Activated CD4-positive, alpha-beta T cell treated with anti-CD3 and anti-CD28 coated beads for 36 hours (primary cell): ENCODE results near the gene ALDH5A1. TPM values are rescaled to one million over a fixed set of nuclear protein-coding genes. Genes with fewer than 3 reads are reported as not detected.
A peak's percentile ranks its signal among the peaks of the same experiment; 100 is the strongest.

Experiments
- ATAC-seq: fragments of 200-7000 bp; cut with Tn5 transposase; one replicate; pipeline ENCODE4 v1.10.0; 2021; ENCODE audit warnings: mild to moderate bottlenecking, moderate library complexity
- CTCF ChIA-PET: fragments of 350-600 bp; sonication (Branson Sonifier 250); formaldehyde crosslinking; loops from one replicate; lab custom pipeline; 2021; ENCODE audit warnings: antibody characterized with exemption; lab: Charles Lee
- POLR2A ChIA-PET: fragments of 350-600 bp; sonication (Branson Sonifier 250); formaldehyde crosslinking; loops from one replicate; lab custom pipeline; 2021; ENCODE audit warnings: antibody characterized with exemption, inconsistent platforms; lab: Charles Lee
- DNase-seq: peaks from one replicate; pipeline ENCODE4 v3.0.0-alpha.2; 2020
- H3K27ac Mint-ChIP-seq: one replicate; pipeline ENCODE4 v1.8.0; 2021; ENCODE audit warnings: mixed read lengths
- H3K27me3 Mint-ChIP-seq: one replicate; pipeline ENCODE4 v1.8.0; 2021; ENCODE audit warnings: mixed read lengths
- H3K36me3 Mint-ChIP-seq: one replicate; pipeline ENCODE4 v1.8.0; 2021; ENCODE audit warnings: low read depth, mixed read lengths
- H3K4me1 Mint-ChIP-seq: one replicate; pipeline ENCODE4 v1.8.0; 2021; ENCODE audit warnings: mixed read lengths
- H3K4me3 Mint-ChIP-seq: one replicate; pipeline ENCODE4 v1.8.0; 2021; ENCODE audit warnings: mild to moderate bottlenecking, moderate library complexity, mixed read lengths
- H3K9me3 Mint-ChIP-seq: one replicate; pipeline ENCODE4 v1.8.0; 2021; ENCODE audit warnings: low read depth, mixed read lengths
- intact Hi-C, 2 experiments: fragments of 100-400 bp; cut with DNase I in 1 of 2; cut with micrococcal nuclease in 1 of 2; formaldehyde crosslinking; loops; one replicate each; pipeline versions ENCODE4 v1.14.2 to v1.15.1; 2022 to 2024; cut with DNase I, micrococcal nuclease
- total RNA-seq, 2 experiments: library from RNA; stranded (reverse); gene quantifications; one replicate each; pipeline ENCODE4 v1.2.3, GENCODE V29; 2021

The ALDH5A1 gene
- total RNA-seq, 2 experiments from 2014 or later, result 16.5 to 18.8 TPM

DNA sequence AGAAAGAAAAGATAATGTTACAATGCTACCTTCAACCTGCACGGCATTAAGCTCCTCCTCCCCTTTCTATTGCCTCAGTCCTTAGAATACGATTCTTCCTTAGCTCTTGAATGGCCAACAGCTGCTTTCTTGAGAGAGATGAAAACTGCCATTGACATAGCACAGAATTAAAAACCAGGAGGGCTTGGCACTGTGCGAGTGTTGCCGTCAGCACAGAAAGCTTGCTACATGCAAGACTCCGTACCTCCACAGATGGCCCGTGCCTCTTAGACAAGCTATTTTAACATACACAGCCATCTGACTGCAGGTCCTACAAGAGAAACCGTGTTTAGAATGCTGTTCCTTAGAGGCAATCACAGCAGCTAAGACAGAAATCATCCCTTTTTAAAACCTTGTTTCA is 51.7 kb downstream of the ALDH5A1 start:
- POLR2A ChIA-PET, result no interaction called here
- intact Hi-C loops, result loop anchor here in 1 of 2 experiments (10.0 kb wide), 1 partner anchor 262 kb away; no protein-coding TSS in a partner anchor
- CTCF ChIA-PET, result interaction anchor here (0.7 to 1.5 kb wide), 11 partner anchors 11 to 535 kb away, joined by 3 to 8 read pairs (median 3); no protein-coding TSS in a partner anchor

DNA sequence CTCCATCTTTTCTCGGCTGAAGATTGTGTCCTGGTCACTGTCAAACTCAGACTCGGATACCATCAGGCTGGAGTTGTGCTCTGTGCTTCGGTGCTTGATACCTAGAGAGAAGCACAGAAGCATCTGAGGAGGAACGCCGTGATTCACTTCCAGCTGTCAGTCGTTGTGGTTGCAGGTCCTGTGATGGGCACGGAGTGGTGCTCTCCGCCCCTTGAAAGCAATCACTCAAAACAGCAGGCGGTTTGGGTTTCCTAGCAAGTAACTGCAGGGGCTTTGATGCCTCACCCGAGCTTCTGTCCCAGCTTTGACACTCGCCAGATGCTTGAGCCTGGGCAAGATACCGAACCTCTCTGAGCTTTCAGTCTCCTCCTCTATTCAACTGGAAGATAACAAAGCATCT is 52.5 kb downstream of the ALDH5A1 start:
- POLR2A ChIA-PET, result no interaction called here
- Mint-ChIP-seq H3K36me3 (no peaks in the 10 kb centered on the region), H3K4me3 (no peak overlapping the region), H3K27ac (no peak overlapping the region), H3K9me3 (no peaks in the 10 kb centered on the region), H3K27me3 (peaks cover 2% of the 10 kb centered on the region), H3K4me1 (peaks cover 5% of the 10 kb centered on the region)
- peak; percentile 97 for ATAC-seq
- CTCF ChIA-PET, result interaction anchor here (0.6 to 1.5 kb wide), 16 partner anchors 12 to 225 kb away, joined by 3 to 8 read pairs (median 3); no protein-coding TSS in a partner anchor
- DNase-seq, result peak; percentile 75
- intact Hi-C loops, result loop anchor here (1.0 to 10.0 kb wide), 2 partner anchors 34 to 262 kb away; no protein-coding TSS in a partner anchor

More for the DNA sequence above, 51.7 kb downstream of the ALDH5A1 start:
- Mint-ChIP-seq H3K4me3 (no peak overlapping the region), H3K9me3 (no peaks in the 10 kb centered on the region), H3K27me3 (peaks cover 2% of the 10 kb centered on the region), H3K36me3 (no peaks in the 10 kb centered on the region), H3K27ac (no peak overlapping the region), H3K4me1 (peaks cover 5% of the 10 kb centered on the region)
- no peak for DNase-seq
- no peak for ATAC-seq

DNA sequence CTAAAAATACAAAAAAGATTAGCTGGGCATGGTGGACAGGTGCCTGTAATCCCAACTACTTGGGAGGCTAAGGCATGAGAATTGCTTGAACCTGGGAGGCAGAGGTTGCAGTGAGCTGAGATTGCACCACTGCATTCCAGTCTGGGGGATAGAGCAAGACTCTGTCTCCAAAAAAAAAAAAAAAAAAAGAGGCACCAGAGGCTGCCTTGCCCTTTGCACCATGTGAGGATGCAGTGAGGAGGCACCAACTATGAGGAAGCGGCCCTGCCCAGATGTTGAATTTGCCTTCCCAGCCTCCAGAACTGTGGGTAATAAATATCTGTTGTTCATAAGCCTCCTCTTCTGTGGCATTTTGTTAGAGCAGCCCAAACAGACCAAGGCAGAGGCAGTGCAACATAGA is 54.4 kb downstream of the ALDH5A1 start:
- ATAC-seq (no peak), DNase-seq (no peak)
- Mint-ChIP-seq H3K9me3 (no peaks in the 10 kb centered on the region), H3K36me3 (no peaks in the 10 kb centered on the region), H3K4me1 (peaks cover 5% of the 10 kb centered on the region), H3K27ac (no peak overlapping the region), H3K27me3 (peaks cover 2% of the 10 kb centered on the region), H3K4me3 (no peak overlapping the region)
- ChIA-PET POLR2A (no interaction called here), CTCF (interaction anchor here (1.4 to 1.9 kb wide), 2 partner anchors 32 to 217 kb away, joined by 5 read pairs; no protein-coding TSS in a partner anchor)
- intact Hi-C loops, result loop anchor here in 1 of 2 experiments (10.0 kb wide), 1 partner anchor 264 kb away; no protein-coding TSS in a partner anchor

DNA sequence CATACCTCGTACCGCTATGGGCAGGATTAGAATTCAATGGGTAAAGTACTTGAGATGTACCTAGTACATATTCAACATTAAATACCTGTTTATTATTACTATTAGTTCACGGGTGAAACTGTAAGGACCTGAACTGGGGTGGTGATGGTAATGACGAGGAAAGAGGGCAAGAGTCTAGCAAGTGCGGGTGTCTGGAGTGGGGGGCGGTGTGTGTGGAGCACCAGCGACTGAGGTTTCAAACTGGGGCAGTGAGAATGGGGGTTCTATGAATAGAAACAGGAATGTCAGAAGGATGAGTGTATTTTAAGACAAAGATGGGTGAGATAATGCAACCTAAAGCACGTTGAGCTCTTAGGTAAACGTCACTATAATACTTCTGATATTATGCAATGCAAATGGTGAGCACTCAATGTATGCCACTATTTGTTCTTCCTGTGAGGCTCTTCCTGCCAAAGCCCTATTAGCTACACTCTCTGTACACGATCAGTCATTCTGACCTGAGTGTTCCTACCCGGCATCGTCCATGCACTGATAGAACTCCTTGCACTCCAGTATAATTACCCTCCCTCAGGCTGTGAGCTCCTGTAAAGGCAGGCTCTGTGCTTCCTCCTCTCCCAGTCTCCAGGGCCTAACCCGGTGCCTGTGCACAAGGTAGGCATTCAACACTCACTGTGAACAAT is 55.0 kb downstream of the ALDH5A1 start:
- ChIA-PET CTCF (interaction anchor here (1.4 to 1.9 kb wide), 3 partner anchors 32 to 216 kb away, joined by 3 to 5 read pairs (median 5); no protein-coding TSS in a partner anchor), POLR2A (no interaction called here)
- intact Hi-C loops, result loop anchor here in 1 of 2 experiments (10.0 kb wide), 1 partner anchor 265 kb away; no protein-coding TSS in a partner anchor

DNA sequence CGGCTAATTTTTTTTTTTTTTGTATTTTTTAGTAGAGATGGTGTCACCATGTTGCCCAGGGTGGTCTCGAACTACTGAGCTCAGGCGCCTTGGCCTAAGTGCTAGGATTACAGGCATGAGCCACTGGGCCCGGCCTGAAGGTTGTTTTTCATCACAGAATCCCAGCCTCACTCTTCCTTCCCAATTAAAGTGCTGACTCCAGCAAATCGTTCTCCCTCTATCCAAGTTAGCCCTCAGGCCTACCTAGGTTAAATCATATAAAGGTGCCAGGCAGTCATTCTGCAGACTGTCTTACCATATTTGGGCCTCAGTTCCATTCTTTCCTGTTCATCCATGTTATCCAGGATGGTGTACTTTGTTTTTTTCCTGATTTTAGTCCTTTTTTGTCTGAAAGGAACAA is 56.4 kb downstream of the ALDH5A1 start:
- ChIA-PET POLR2A (no interaction called here), CTCF (interaction anchor here (1.0 to 1.9 kb wide), 5 partner anchors 14 to 83 kb away, joined by 3 to 5 read pairs (median 3); no protein-coding TSS in a partner anchor)
- intact Hi-C loops, result no loop called here
- Mint-ChIP-seq H3K27me3 (peaks cover 2% of the 10 kb centered on the region), H3K27ac (no peak overlapping the region), H3K4me3 (no peak overlapping the region), H3K9me3 (no peaks in the 10 kb centered on the region), H3K36me3 (no peaks in the 10 kb centered on the region), H3K4me1 (peaks cover 5% of the 10 kb centered on the region)
- ATAC-seq (no peak), DNase-seq (no peak)

More for the DNA sequence above, 55.0 kb downstream of the ALDH5A1 start:
- no peak overlapping the region for H3K27ac Mint-ChIP-seq
- no peaks in the 10 kb centered on the region for H3K9me3 Mint-ChIP-seq
- no peaks in the 10 kb centered on the region for H3K36me3 Mint-ChIP-seq
- ATAC-seq (no peak), DNase-seq (no peak)
- peaks cover 2% of the 10 kb centered on the region for H3K27me3 Mint-ChIP-seq
- H3K4me3 Mint-ChIP-seq, result no peak overlapping the region
- peaks cover 5% of the 10 kb centered on the region for H3K4me1 Mint-ChIP-seq

DNA sequence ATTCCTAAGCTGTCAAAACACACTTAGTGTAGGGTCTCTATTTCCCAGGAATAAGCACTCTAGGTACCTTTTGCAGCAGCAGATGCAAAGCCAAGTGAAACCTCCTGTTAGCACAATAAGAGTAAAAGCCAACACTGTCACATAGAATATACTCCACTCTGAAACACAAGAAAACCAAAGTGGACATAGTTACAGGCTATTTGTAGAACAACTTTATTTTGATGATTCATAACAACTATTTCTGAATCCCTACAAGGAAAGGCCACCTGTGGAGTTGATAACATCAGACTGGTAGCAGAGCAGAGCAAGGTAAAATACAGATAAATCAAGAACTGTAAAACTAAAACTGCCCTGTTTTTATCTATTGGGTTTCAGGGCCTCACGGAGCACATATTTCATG is 59.7 kb downstream of the ALDH5A1 start:
- ATAC-seq, result no peak
- Mint-ChIP-seq H3K36me3 (no peaks in the 10 kb centered on the region), H3K4me3 (no peak overlapping the region), H3K27me3 (no peaks in the 10 kb centered on the region), H3K9me3 (no peaks in the 10 kb centered on the region), H3K27ac (no peak overlapping the region), H3K4me1 (no peaks in the 10 kb centered on the region)
- DNase-seq, result no peak
- CTCF ChIA-PET, result interaction anchor here (1.1 to 1.4 kb wide), 3 partner anchors 19 to 91 kb away, joined by 3 to 4 read pairs (median 3); partner anchors contain the start of gene KIAA0319
- intact Hi-C loops, result no loop called here
- POLR2A ChIA-PET, result no interaction called here

DNA sequence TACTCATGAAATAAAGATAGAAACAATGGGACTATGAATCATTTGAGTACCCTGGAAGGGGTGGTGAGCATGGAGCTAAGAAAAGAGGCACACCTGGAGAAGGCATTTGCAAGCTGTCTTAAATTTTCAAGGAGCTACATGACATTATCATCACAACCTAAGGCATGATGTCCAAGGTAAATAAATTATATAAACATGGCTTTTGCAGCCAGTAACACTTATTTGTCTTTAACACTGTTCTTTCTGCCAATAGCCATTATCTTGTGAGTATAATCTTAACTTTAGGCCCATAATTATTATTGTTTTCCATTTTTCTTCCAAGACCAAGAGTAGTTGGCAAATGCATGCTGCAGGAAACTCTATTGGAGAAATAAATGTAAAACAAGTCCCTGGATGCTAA is 63.7 kb downstream of the ALDH5A1 start:
- intact Hi-C loops, result no loop called here
- Mint-ChIP-seq H3K4me3 (no peak overlapping the region), H3K27me3 (no peaks in the 10 kb centered on the region), H3K36me3 (no peaks in the 10 kb centered on the region), H3K27ac (no peak overlapping the region), H3K4me1 (no peaks in the 10 kb centered on the region), H3K9me3 (no peaks in the 10 kb centered on the region)
- ATAC-seq (no peak), DNase-seq (no peak)
- POLR2A ChIA-PET, result no interaction called here
- CTCF ChIA-PET, result interaction anchor here (2.0 kb wide), 1 partner anchor 25 kb away, joined by 4 read pairs; no protein-coding TSS in a partner anchor

DNA sequence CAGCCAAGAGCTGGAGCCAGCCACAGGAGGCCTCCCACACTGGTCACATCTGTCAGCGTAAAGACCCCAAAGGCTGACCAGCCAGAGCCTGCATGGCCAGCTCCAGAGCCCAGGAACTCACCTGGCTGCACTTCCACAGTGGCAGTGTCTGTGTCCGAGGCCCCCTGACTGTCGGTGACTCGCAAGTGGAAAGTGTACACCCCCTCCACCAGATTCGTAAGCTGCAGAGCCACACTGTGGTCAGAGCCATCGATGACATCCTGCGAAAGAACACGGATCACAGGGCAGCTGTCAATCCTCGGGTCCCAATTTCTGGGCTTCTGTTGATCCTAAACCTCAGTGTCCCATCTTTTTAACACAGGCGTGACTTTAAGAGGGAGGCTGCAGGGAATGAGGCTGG is 69.3 kb downstream of the ALDH5A1 start:
- H3K9me3 Mint-ChIP-seq, result no peaks in the 10 kb centered on the region
- CTCF ChIA-PET, result interaction anchor here (0.6 to 1.9 kb wide), 4 partner anchors 15 to 454 kb away, joined by 3 to 5 read pairs (median 4); no protein-coding TSS in a partner anchor

DNA sequence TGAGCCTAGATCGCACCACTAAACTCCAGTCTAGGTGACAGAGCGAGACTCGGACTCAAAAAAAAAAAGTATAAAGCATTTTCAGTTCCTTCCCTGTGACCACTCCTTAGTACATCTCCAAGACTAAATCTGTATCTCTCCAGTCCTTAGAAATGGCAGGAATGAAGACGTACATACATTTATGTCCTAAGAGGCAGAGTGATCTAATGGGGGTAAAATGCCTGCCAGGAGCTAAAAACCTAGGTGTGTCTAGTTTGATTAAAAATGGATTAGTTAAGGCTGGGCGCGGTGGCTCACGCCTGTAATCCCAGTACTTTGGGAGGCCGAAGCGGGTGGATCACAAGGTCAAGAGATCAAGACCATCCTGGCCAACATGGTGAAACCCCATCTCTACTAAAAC is 70.4 kb downstream of the ALDH5A1 start:
- Mint-ChIP-seq H3K4me3 (no peak overlapping the region), H3K4me1 (no peaks in the 10 kb centered on the region), H3K27ac (no peak overlapping the region), H3K36me3 (no peaks in the 10 kb centered on the region), H3K9me3 (no peaks in the 10 kb centered on the region), H3K27me3 (no peaks in the 10 kb centered on the region)
- POLR2A ChIA-PET, result no interaction called here
- intact Hi-C loops, result no loop called here
- no peak for ATAC-seq
- CTCF ChIA-PET, result interaction anchor here (1.0 kb wide), 1 partner anchor 16 kb away, joined by 3 read pairs; no protein-coding TSS in a partner anchor
- no peak for DNase-seq

More for the DNA sequence above, 69.3 kb downstream of the ALDH5A1 start:
- H3K27me3 Mint-ChIP-seq, result no peaks in the 10 kb centered on the region
- POLR2A ChIA-PET, result no interaction called here
- H3K4me1 Mint-ChIP-seq, result no peaks in the 10 kb centered on the region
- no peak overlapping the region for H3K27ac Mint-ChIP-seq
- DNase-seq, result no peak
- intact Hi-C loops, result no loop called here
- no peak for ATAC-seq
- no peak overlapping the region for H3K4me3 Mint-ChIP-seq
- no peaks in the 10 kb centered on the region for H3K36me3 Mint-ChIP-seq

DNA sequence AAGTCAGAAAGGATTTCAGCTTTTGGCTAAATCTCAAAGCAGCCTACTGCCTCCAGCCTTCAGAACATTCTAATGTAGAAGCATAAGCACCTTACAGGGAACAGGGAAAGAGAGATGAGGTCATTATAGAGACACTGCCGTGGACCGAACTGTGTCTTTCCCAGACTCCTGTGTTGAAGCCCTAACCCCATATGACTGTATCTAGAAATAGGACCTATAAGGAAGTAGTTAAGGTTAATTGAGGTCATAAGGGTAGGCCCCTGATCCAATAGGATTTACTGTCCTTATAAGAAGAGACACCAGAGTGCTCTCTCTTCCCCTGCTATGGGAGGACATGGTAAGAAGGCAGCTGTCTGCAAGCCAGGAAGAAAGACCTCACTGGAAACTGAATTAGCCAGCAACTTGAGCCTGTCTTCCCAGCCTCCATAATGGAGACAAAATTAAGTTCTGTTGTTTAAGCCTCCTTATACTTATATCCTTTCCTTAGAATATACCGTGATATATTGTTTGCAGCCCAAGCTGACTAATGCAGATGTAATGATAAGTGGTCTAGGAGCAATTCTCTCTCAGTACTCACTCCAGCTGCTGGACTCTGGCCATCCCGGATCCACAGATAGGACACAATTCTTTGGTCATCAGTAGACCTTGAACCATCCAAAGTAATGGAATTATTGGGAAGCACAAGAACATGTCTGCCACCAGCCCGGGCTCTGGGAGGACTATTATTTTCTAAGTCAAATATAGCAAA is 71.4 kb downstream of the ALDH5A1 start:
- Mint-ChIP-seq H3K36me3 (no peaks in the 10 kb centered on the region), H3K4me3 (no peak overlapping the region), H3K9me3 (no peaks in the 10 kb centered on the region), H3K27me3 (no peaks in the 10 kb centered on the region), H3K27ac (no peak overlapping the region), H3K4me1 (no peaks in the 10 kb centered on the region)
- intact Hi-C loops, result no loop called here
- POLR2A ChIA-PET, result no interaction called here
- DNase-seq (no peak), ATAC-seq (no peak)
- CTCF ChIA-PET, result interaction anchor here (0.8 to 1.0 kb wide), 2 partner anchors 15 to 135 kb away, joined by 3 read pairs; no protein-coding TSS in a partner anchor

DNA sequence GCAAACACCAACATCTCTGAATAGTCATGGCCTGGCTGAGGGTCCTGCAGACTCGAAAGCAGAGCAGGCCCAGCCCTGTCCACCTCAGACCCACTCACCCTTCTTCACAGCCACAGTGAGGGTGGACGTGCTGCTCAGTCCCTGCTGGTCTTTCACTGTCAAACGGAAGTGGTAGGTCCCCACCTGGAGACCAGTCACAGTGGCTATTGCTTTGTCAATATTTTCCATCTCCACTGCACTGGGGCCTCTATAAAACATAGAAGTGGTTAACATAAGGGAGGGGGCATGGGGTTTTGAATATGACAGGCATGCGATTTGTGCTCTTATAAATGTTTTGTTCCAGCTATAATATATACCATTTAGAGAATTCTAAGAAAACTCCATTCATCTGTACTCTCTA is 73.9 kb downstream of the ALDH5A1 start:
- no peak for ATAC-seq

More for the DNA sequence above, 73.9 kb downstream of the ALDH5A1 start:
- Mint-ChIP-seq H3K4me3 (no peak overlapping the region), H3K27me3 (no peaks in the 10 kb centered on the region), H3K36me3 (no peaks in the 10 kb centered on the region), H3K9me3 (no peaks in the 10 kb centered on the region), H3K4me1 (no peaks in the 10 kb centered on the region), H3K27ac (no peak overlapping the region)
- POLR2A ChIA-PET, result no interaction called here
- intact Hi-C loops, result no loop called here
- CTCF ChIA-PET, result interaction anchor here (0.6 to 1.9 kb wide), 5 partner anchors 9 to 41 kb away, joined by 3 to 13 read pairs (median 3); no protein-coding TSS in a partner anchor
- no peak for DNase-seq
